Kidney (tissue), 14 donors: ENCODE results near the gene CIT. TPM values are rescaled to one million over a fixed set of nuclear protein-coding genes. Genes with fewer than 3 reads are reported as not detected.

Source experiments
- DNase-seq, 5 donors: peaks; one replicate each; pipeline ENCODE4 v3.0.0-alpha.2; 2013 to 2020
- FAIRE-seq: peaks from 2 replicates; lab custom pipeline; 2012; peaks lifted over from hg19 to GRCh38; lab: Jason Lieb, UNC
- H3K27ac ChIP-seq, 2 donors: one replicate each; pipeline ENCODE4 v1.7.0; 2013; ENCODE audit warnings: low read depth in 2 of 2, low read length in 2 of 2, inconsistent platforms in 1 of 2
- H3K27me3 ChIP-seq: one replicate; pipeline ENCODE4 v1.7.1; 2013; ENCODE audit warnings: low read length, inconsistent platforms; ENCODE audit not compliant: control insufficient read depth, insufficient read depth
- H3K36me3 ChIP-seq, 3 donors: one replicate each; pipeline versions ENCODE4 v1.7.0 to v1.7.1; 2013; ENCODE audit warnings: low read length in 3 of 3, control low read depth in 1 of 3, inconsistent platforms in 1 of 3; ENCODE audit not compliant: insufficient read depth in 3 of 3, control insufficient read depth in 2 of 3
- H3K4me1 ChIP-seq, 3 donors: one replicate each; pipeline versions ENCODE4 v1.7.0 to v1.7.1; 2013; ENCODE audit warnings: low read length in 3 of 3, inconsistent platforms in 1 of 3, low read depth in 1 of 3; ENCODE audit not compliant: control insufficient read depth in 2 of 3, insufficient read depth in 2 of 3
- H3K4me3 ChIP-seq, 3 donors: one replicate each; pipeline versions ENCODE4 v1.7.0 to v1.8.1; 2013; ENCODE audit warnings: low read length in 3 of 3, control low read depth in 1 of 3, inconsistent platforms in 1 of 3
- H3K9ac ChIP-seq, 3 donors: one replicate each; pipeline versions ENCODE4 v1.7.0 to v1.7.1; 2013; ENCODE audit warnings: low read length in 3 of 3, control low read depth in 1 of 3, inconsistent platforms in 1 of 3
- H3K9me3 ChIP-seq, 3 donors: one replicate each; pipeline versions ENCODE4 v1.7.0 to v1.7.1; 2013; ENCODE audit warnings: low read length in 3 of 3, control low read depth in 1 of 3, inconsistent platforms in 1 of 3; ENCODE audit not compliant: control insufficient read depth in 2 of 3, insufficient read depth in 1 of 3
- intact Hi-C: fragments of 100-400 bp; cut with DNase I; formaldehyde crosslinking; loops from one replicate; pipeline ENCODE4 v1.11.1; 2022
- polyA plus RNA-seq: library from polyadenylated mRNA; stranded (reverse); fragments of 350-450 nt; fragmentation: Illumina TruSeq; extraction: RNeasy Lipid Tissue Mini Kit (QIAGEN cat#74804); gene quantifications from one replicate; pipeline ENCODE4 v1.2.3, GENCODE V29; 2014; ENCODE audit warnings: low read depth, low replicate concordance; ENCODE audit not compliant: insufficient read depth
- total RNA-seq: library from RNA; stranded (reverse); fragmentation: NEBNext Ultra II Directional; extraction: Animal tissue kit (Norgen Biotek cat#: 25700); gene quantifications from one replicate; pipeline ENCODE4 v1.2.1, GENCODE V29; 2021
- TF ChIP-seq, protein P1 (sequence below): IDR thresholded peaks from 3 replicates; pipeline ENCODE4 v1.5.1; 2012; ENCODE audit warnings: mild to moderate bottlenecking, moderate library complexity, borderline replicate concordance; ENCODE audit not compliant: insufficient read depth; ENCODE audit errors: extremely low read depth
- donor health status: control.
- donor health status: control.
- donor health status: control.
- donor health status: control.
- donor health status: control.
- donor health status: DM: yes; HTN: yes; CAD: no.
- donor health status: Normal renal cell carcinoma (clear cell type).

CIT gene
- total and polyA plus RNA-seq, 2 donors from 2014 or later, result 3.0 to 81.6 TPM

DNA sequence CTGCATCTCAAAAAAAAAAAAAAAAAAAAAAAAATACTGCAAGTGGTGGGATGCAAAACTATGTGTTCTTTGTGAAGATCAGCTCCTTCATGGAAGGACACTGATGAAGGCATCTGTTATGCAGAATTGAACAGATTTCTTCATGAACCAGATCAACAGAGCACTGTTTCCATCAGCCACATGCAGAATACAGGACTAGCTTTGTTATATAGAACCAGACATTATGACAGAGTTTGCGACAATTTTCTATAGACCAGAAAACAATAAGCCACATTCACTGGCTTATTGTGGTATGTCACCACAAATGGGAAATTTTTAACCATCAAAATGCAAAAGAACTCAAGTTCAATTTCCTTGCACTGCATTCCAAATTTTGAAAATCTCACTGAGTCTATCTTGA lies 34.7 kb downstream of the CIT start:
- Histone ChIP-seq H3K4me1 (no peaks in the 10 kb centered on the region), H3K9me3 (peaks cover 0 to 5% (median 0%) of the 10 kb centered on the region in 3 donors), H3K4me3 (no peak overlapping the region), H3K27me3 (no peaks in the 10 kb centered on the region), H3K9ac (no peak overlapping the region), H3K36me3 (no peaks in the 10 kb centered on the region), H3K27ac (no peak overlapping the region)
- FAIRE-seq (no peak), DNase-seq (no peak)
- intact Hi-C loops, result no loop called here
- TF ChIP-seq, protein P1, sequence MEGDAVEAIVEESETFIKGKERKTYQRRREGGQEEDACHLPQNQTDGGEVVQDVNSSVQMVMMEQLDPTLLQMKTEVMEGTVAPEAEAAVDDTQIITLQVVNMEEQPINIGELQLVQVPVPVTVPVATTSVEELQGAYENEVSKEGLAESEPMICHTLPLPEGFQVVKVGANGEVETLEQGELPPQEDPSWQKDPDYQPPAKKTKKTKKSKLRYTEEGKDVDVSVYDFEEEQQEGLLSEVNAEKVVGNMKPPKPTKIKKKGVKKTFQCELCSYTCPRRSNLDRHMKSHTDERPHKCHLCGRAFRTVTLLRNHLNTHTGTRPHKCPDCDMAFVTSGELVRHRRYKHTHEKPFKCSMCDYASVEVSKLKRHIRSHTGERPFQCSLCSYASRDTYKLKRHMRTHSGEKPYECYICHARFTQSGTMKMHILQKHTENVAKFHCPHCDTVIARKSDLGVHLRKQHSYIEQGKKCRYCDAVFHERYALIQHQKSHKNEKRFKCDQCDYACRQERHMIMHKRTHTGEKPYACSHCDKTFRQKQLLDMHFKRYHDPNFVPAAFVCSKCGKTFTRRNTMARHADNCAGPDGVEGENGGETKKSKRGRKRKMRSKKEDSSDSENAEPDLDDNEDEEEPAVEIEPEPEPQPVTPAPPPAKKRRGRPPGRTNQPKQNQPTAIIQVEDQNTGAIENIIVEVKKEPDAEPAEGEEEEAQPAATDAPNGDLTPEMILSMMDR, result no peak

DNA sequence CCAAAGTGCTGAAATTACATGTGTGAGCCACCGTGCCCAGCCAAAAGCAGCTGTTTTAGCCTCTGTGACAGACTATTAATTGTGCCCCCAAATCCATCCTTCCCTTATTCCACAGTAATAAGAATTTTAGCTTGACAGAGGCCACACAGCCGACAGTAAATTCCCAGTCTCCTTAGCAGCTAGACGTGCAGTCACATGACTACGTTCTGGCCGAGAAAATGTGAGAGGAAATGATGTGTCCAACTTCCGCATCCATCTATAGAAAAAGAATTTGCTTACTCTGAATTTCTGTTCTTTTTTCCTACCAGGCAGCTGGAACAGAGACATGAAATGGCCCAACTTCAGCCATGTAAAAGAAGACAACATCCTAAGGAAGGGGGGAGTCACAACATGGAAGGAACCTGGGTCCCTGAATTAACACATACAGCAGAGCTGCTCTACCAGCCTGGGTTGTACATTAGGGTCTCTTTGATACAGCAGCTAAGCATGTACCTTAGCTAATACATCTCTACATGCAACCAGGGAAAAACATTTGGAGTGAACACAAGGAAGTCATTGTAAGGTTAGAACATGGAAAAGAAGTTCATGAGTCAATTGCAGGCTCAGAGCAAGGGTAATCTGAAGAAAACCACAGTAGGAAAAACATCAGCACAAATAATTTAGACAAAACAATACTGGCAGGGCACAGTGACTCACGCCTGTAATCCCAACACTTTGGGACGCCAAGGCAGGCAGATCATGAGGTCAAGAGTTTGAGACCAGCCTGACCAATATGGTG lies 35.5 kb downstream of the CIT start:
- H3K9ac ChIP-seq, result no peak overlapping the region
- no peaks in the 10 kb centered on the region for H3K27me3 ChIP-seq
- DNase-seq, result no peak
- no peak overlapping the region for H3K4me3 ChIP-seq
- H3K27ac ChIP-seq, result no peak overlapping the region
- H3K36me3 ChIP-seq, result no peaks in the 10 kb centered on the region
- intact Hi-C loops, result no loop called here
- no peak for FAIRE-seq
- H3K4me1 ChIP-seq, result no peaks in the 10 kb centered on the region
- H3K9me3 ChIP-seq, result peaks cover 0 to 5% (median 0%) of the 10 kb centered on the region in 3 donors
- TF ChIP-seq, protein P1, result no peak

GRCh38 chr12:119840582-119840981 lies 36.5 kb downstream of the CIT start:
- Histone ChIP-seq H3K27ac (no peak overlapping the region), H3K4me3 (no peak overlapping the region), H3K27me3 (no peaks in the 10 kb centered on the region), H3K36me3 (no peaks in the 10 kb centered on the region), H3K4me1 (no peaks in the 10 kb centered on the region), H3K9me3 (peaks cover 0 to 5% (median 0%) of the 10 kb centered on the region in 3 donors), H3K9ac (no peak overlapping the region)
- TF ChIP-seq, protein P1, result no peak
- intact Hi-C loops, result no loop called here
- DNase-seq, result no peak
- FAIRE-seq, result no peak

- Histone ChIP-seq H3K27ac (no peak overlapping the region), H3K27me3 (no peaks in the 10 kb centered on the region), H3K4me3 (no peak overlapping the region), H3K4me1 (no peaks in the 10 kb centered on the region), H3K36me3 (no peaks in the 10 kb centered on the region), H3K9ac (no peak overlapping the region), H3K9me3 (peaks cover 0 to 5% (median 0%) of the 10 kb centered on the region in 3 donors)
- FAIRE-seq (no peak), DNase-seq (no peak)
- intact Hi-C loops, result no loop called here
- TF ChIP-seq, protein P1, result no peak
These were observed 37.0 kb downstream of the CIT start for GRCh38 chr12:119840168-119840567.
